ENCODE measurements around the gene CKLF.
"Not testable (repeated sequence)": the region's sequence is repeated elsewhere in the genome, so short reads cannot be mapped to it uniquely, and the experiment has no call there.

CKLF gene

DNA sequence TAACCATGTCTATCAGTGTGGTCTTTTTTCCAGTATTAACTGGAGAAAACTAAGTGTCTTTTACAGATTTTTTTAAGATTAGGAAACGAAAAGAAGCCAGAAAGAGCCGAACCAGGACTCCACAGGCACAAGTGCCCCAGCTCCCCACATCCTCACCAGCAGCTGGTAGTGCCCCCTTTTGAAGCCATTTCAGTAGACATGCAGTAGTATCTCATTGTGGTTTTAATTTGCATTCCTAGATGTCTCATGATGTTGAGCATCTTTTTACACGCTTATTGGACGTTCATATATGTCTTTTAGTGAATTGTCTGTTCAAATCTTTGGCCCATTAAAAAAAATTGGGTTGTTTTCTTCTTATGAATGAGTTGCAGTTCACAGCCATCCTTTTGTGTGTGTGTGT is 47.4 kb downstream of the CKLF start:
- DNase-seq = no peak

- no peak for DNase-seq
These were observed 48.1 kb downstream of the CKLF start for GRCh38 chr16:66600477-66600876.

DNA sequence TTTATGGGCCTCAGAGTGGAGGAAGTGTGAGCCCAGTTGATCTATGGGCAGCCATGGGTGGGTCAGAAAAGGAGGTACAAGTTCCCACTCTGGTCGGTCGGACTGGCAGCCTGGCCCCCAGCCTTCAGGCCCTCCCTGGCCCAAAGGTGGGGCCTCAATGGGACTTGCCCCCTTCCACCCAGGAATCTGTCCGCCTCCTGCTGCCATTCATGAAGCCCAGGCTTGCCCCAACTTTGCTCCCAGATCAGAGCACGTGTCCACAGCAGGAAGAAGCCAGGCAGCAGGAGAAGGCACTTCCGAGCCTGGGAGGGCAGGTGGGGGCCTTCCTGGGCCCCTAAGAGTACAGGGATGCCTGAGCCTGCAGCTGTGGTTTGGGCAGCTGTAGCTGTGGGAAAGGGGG is 49.1 kb downstream of the CKLF start:
- no peak for DNase-seq

GRCh38 chr16:66603537-66604375 is 51.4 kb downstream of the CKLF start:
- peak; percentile 58 for DNase-seq

DNA sequence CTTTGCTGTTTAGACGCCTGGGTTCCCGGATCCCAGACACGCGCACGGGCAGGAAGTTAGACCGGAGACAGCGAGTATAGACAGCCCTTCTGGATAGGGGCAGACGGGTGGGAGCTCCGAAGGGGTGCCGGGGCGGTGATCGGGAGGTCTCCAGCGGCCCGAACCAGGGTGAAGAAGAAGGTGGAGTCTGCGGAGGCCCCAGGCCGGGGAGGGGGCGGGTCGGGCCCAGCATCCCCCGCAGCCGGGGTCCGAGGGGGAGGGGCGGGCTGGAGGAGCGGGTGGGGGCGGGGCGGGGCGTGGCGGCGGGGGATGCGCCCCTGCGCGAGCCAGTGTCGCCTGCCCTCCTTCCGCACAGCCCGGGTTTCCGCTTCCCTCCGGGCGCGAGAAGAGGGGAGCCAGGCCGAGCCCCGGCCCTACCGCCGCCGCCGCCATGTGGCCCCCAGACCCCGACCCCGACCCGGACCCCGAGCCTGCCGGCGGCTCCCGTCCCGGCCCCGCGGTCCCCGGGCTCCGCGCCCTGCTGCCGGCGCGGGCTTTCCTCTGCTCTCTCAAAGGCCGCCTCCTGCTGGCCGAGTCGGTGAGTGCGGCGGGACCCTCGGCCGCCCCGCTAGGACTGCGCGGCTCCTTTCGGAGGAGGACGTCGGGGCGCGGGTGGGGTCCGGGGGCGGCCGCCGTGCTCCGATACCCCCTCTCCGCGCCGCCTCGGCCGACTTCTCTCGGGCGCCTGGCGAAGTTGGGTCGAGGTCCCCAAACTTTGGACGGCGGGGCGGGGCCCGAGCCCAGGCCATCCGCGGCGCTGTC is 52.2 kb downstream of the CKLF start, which contains the start of gene CMTM3:
TSS of gene CMTM3 (plus strand) at position 329 of the 801 bp plus-strand sequence. CDS start at position 431, 102 bp downstream.
- peak; percentile 62 for DNase-seq

DNA sequence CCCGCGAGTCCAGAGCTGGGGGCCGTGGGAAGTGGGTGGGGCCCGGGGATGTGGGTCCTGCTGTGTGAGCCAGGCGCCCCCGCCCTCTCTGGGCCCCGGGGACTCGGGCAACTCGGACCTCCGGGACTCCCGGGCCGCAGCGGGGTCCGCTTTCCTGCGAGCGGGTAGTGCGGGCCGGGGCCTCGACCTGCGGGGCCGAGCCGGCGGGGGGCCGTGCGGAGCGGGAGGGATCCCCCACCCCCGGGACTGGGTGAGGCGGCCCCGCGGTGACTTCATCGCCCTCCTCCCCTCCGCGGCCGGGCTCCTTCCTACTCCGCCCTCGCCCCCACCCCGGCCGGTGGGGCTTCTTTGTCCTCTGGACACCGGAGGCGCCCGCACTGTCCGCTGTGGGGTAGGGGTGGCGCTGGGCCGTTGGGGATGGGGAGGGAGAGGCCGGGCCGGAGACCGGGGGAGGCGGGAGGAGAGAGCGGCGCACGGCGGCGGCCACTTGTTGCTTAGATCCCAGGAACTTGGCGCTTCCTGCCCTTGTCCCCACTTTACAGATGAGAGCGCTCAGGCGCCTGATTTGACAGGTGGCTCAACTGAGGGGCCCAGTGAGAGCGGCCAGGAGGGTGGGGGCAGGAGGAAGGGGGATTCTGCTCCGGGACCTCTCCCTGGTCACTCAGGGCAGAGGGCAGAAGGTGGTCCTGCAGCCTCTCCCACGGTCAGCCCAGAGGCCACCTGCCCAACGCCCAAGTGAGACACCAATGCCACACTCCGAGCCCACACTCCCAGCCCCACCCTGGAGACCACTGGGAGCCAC is 53.0 kb downstream of the CKLF start:
- peak; percentile 53 for DNase-seq

DNA sequence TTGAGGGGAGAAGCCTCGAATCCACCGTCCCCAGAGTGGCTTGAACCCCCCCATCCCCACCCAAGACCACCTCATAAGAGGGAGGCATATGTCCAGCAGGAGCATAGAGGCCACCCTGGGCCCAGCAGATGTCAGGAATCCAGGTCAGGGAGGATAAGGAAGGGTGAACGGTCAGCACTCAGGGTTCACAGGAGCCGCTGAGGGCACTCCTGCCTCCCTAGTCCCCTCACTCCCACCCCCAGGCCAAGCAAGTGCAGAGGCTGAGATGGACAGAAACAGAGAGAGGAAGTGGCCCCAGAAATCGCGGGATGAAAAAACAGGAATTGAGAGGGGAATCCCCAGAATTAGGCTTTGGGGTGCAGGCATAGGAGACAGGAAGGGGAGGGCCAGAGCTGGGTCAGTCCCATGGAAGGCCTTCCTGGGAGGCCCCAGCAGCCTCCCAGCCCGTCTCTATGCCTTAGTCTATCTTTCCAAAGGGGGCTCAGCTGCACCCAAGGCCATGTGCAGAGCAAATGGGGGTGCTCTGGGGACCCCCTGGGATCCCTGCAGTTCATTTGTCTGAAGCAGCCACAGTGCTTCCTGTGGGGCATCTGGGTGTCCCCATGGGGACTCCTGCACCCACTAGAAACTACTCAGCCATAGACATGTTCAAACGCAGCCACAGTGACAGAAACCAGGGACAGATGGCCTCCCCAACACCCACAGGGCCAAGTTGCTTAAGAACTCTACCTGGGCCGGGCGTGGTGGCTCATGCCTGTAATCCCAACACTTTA is 53.8 kb downstream of the CKLF start:
- DNase-seq = peak; percentile 25

GRCh38 chr16:66608241-66609138 is 56.1 kb downstream of the CKLF start:
- DNase-seq = peak; percentile 87

DNA sequence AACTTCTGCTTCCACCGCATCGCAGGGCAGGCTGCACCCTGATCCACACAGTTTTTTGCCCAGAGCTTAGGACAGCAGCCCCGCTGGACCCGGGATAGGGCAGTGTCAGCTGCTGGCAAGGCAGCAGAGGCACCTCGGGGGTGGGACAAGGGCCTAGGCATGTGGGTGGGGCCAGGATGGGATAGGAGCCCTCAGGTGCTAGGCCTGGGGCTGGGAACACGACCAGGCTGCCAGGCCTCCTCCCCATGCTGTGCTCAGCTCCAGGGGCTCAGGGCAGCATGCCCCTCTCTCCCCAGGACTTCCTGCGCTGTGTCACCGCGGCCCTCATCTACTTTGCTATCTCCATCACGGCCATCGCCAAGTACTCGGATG is 56.7 kb downstream of the CKLF start:
- DNase-seq = no peak

DNA sequence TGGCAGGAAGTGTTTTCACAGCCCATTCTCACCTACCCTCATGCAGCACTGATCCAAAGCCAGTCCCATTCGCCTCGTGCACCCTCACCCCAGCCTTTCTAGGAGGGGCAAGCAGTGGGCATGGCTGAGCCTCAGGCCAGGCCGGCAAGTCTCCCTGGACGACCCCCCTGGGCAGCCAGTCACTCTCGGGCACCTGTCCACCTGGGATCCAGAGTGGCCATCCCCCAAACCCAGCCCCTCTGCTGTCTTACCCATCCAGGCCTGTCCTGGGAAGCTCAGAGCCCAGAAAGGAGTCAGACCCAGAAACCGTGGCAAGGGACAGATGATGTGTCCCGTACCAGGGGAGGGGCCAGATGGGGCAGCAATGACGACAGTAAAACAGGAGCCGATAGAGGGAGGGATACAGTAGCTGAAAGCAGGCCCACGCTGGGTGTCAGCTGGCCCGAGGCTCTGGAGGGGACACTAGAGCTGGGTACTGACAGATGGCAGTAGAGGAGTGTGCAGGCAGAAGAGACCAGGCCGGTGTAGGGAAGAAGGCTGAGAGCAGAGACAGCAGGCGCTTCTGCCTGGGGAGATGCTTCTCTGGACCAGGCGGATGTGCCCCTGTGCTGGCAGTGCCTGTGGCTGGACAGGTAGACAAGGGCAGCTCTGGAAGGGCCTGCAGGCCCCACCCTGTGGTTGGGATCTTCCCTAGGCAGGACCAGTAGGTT is 57.9 kb downstream of the CKLF start:
- DNase-seq = no peak

DNA sequence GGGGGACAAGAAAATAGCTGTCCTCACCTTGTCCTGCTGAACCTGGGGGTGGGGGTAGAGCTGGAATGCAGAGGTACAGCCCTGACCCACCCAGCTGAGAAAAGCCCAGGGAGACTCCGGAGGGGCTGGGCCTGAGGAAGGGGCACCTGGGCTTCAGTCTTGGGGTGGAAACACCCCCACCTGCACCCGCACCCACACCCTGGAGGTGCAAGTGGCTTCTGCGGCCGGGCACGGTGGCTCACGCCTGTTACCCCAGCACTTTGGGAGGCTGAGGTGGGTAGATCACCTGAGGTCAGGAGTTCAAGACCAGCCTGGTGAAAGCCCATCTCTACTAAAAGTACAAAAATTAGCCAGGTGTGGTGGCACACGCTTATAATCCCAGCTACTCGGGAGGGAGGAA is 59.5 kb downstream of the CKLF start:
- DNase-seq = not testable (repeated sequence)

- no peak for DNase-seq
These were observed 60.0 kb downstream of the CKLF start for GRCh38 chr16:66612422-66612821.

DNA sequence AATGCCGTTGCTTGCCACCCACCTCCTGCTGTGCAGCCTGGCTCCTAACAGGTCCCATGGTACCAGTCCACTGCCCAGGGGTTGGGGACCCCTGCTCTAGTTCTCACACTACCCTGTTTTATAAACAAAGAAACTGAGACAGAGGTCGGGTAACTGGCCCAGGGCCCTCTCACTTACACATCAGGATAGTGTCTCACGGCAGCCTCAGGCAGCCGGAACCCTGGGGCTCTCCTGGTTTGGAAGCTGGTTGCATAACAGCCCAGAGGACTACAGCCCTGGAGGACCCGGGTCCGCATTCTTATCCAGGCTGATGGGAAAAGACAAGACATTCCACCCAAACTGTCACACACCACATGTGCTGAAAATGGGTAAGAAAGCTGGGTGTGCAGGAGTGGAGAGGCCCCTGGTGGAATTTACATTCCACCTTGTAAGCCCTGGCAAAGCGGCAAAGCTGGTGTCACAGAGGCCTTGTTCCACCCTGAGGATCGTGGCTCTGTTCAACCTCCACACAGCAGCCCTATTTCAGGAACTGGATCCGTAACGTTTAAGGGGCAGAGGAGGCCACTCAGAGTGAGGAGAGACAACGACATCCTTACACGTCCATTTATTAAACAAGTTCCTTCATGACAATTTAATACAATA is 61.9 kb downstream of the CKLF start:
- no peak for DNase-seq

Measured in EL (cell line).